ENCODE measurements around the gene UQCRC1.

The UQCRC1 gene

GRCh38 chr3:48633256-48633655 is 23.8 kb upstream of the UQCRC1 start:
- DNase-seq, result no peak

GRCh38 chr3:48631516-48632448 is 22.3 kb upstream of the UQCRC1 start:
- no peak for DNase-seq

- no peak for DNase-seq
Measured at GRCh38 chr3:48630833-48631232, 21.4 kb upstream of the UQCRC1 start.

- no peak for DNase-seq
Measured at GRCh38 chr3:48630407-48630806, 21.0 kb upstream of the UQCRC1 start.

- no peak for DNase-seq
Measured at GRCh38 chr3:48629894-48630293, 20.4 kb upstream of the UQCRC1 start.

- DNase-seq, result no peak
Measured at GRCh38 chr3:48628277-48629017, 19.0 kb upstream of the UQCRC1 start.

GRCh38 chr3:48625600-48625999 is 16.2 kb upstream of the UQCRC1 start:
- no peak for DNase-seq

GRCh38 chr3:48624767-48625166 is 15.3 kb upstream of the UQCRC1 start:
- DNase-seq, result no peak

- DNase-seq, result no peak
Measured at GRCh38 chr3:48623851-48624547, 14.6 kb upstream of the UQCRC1 start.

GRCh38 chr3:48621461-48621869 is 12.0 kb upstream of the UQCRC1 start, which contains the start of gene TMEM89:
TMEM89 (minus strand) TSS chr3:48621769; CDS start chr3:48621756, 13 bp downstream.
- no peak for DNase-seq

GRCh38 chr3:48619541-48620524 is 10.4 kb upstream of the UQCRC1 start:
- no peak for DNase-seq

GRCh38 chr3:48617559-48617958 is 8.1 kb upstream of the UQCRC1 start:
- no peak for DNase-seq

GRCh38 chr3:48614044-48614443 is 4.6 kb upstream of the UQCRC1 start:
- DNase-seq, result no peak

- DNase-seq, result no peak
Measured at GRCh38 chr3:48612309-48612708, 2.9 kb upstream of the UQCRC1 start.

GRCh38 chr3:48607519-48607918 is 1.9 kb downstream of the UQCRC1 start:
- DNase-seq, result no peak

- DNase-seq, result no peak
Measured at GRCh38 chr3:48601622-48601994, 7.8 kb downstream of the UQCRC1 start.

GRCh38 chr3:48600711-48601621 is 8.5 kb downstream of the UQCRC1 start:
- no peak for DNase-seq

- DNase-seq, result no peak
Measured at GRCh38 chr3:48599509-48600285, 9.7 kb downstream of the UQCRC1 start.

GRCh38 chr3:48599077-48599501 is 10.4 kb downstream of the UQCRC1 start:
- DNase-seq, result no peak
